Measurements from ENCODE around the gene OSBPL2. TPM values are rescaled to one million over a fixed set of nuclear protein-coding genes. Genes with fewer than 3 reads are reported as not detected.

OSBPL2 gene
- total and polyA plus RNA-seq, 9 of the 15 experiments (the other 6 are each of a cell fraction or from before 2014, with no cell fraction given): 2.5 to 25.6 (median 14.1) TPM

DNA sequence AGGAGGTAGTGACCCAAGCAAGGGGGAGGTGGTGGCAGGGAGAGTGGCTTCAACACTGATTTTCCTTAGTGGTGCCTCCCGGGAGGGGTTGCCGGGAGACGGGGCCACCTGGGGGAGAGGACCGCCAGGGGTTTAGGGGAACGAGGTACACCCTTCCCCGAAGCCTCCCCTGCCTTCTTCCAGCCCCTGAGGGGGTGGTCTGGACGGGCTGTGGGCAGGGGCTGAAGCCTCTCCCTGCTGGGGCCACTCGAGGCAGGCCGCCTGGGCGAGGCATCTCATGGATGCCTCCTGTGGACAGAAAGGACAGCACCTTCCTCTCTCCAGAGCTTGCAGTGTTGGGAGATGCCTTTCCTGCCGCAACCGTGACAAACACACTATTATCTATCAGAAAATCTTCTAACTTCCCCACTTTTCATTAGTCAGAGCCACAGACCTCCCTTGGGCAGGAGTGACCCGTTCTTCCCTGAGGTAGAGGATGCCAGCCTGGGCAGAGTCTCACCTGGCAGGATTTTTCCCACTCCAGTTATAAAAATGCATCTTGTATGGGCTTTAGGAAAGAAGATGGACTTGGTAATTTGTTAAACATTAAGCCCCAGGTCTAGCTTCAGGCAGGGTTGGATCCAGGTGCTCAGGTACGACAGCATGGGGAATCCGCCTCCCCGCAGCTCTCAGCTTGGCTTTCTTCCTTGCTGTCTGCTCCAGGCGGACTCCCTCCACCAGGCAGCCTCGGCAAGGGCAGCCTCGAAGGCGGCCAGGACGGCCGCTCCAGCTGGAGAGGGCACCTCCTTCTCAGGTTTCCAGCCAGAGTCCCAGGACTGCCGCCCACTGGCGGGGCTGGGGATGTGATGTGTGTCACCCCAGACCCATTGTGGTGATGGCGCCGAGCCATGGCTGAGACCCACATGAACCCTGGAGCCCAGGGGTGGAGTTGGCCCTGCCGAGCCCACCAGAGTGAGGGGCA is 29.2 kb upstream of the OSBPL2 start:
- Histone ChIP-seq H3K9me3 (replicated peaks; ENCODE audit: control insufficient read depth, insufficient read depth, low read depth, low read length) (no peaks in the 10 kb centered on the region), H3K9me1 (ENCODE audit: control insufficient read depth, insufficient read depth, low read length) (peaks cover 3% of the 10 kb centered on the region), H3K27ac (ENCODE audit: extremely low read depth, low read depth, low read length) (no peak overlapping the region), H3K9ac (ENCODE audit: insufficient read depth in 1 of 2, low read depth in 2 of 2, low read length in 2 of 2) (peak overlapping the region in 1 of 2 experiments; percentile 74; a peak in 2 of 4 replicates), H3K4me2 (ENCODE audit: insufficient read depth, low read length) (no peak overlapping the region), H3K4me3 (no peak overlapping the region), H3K27me3 (ENCODE audit: control insufficient read depth in 2 of 2, insufficient read depth in 2 of 2, low read length in 2 of 2) (peaks cover 0 to 29% of the 10 kb centered on the region in 2 experiments; a peak in 3 of 5 replicates), H3K4me1 (replicated peaks in 1 of 2; ENCODE audit: control insufficient read depth in 2 of 2, insufficient read depth in 2 of 2, low read length in 2 of 2) (peaks cover 4 to 50% of the 10 kb centered on the region in 2 experiments; a peak in 3 of 5 replicates), H2AFZ (ENCODE audit: low read depth, low read length) (no peak overlapping the region), H3K79me2 (ENCODE audit: control insufficient read depth, insufficient read depth, low read length) (no peaks in the 10 kb centered on the region), H3K36me3 (ENCODE audit: control insufficient read depth, insufficient read depth, low read length) (no peaks in the 10 kb centered on the region), H4K20me1 (replicated peaks; ENCODE audit: control insufficient read depth, insufficient read depth, low read length) (peaks cover 25% of the 10 kb centered on the region)
- TF ChIP-seq CREB1 (IDR thresholded peaks at IDR 0.05) (no peak), CREB1 (CRISPR knock-in tag; IDR thresholded peaks at IDR 0.05) (no peak), CAMTA2 (CRISPR knock-in tag; conservative IDR thresholded peaks at IDR 0.05) (no peak), RAD21 (CRISPR knock-in tag; conservative IDR thresholded peaks at IDR 0.05 in 1 of 2, IDR thresholded peaks at IDR 0.05 in 1 of 2) (peak in 1 of 2 experiments; percentile 40; a peak in 2 of 4 replicates), ESRRA (IDR thresholded peaks at IDR 0.05; ENCODE audit: borderline replicate concordance, low read depth) (no peak), RCOR1 (IDR thresholded peaks at IDR 0.05; ENCODE audit: borderline replicate concordance in 1 of 2, low read depth in 2 of 2, low read length in 2 of 2) (peak in 1 of 2 experiments; percentile 50; a peak in 1 of 4 replicates), SMC3 (conservative IDR thresholded peaks at IDR 0.05; ENCODE audit: insufficient read depth, low read depth, low read length) (0 out of 2 replicates have a peak, but pooled peaks have one; percentile 27), ZFP36 (IDR thresholded peaks at IDR 0.05; ENCODE audit: low read depth, low read length, partially characterized antibody) (peak; percentile 43)
- TF ChIP-seq, protein P1, sequence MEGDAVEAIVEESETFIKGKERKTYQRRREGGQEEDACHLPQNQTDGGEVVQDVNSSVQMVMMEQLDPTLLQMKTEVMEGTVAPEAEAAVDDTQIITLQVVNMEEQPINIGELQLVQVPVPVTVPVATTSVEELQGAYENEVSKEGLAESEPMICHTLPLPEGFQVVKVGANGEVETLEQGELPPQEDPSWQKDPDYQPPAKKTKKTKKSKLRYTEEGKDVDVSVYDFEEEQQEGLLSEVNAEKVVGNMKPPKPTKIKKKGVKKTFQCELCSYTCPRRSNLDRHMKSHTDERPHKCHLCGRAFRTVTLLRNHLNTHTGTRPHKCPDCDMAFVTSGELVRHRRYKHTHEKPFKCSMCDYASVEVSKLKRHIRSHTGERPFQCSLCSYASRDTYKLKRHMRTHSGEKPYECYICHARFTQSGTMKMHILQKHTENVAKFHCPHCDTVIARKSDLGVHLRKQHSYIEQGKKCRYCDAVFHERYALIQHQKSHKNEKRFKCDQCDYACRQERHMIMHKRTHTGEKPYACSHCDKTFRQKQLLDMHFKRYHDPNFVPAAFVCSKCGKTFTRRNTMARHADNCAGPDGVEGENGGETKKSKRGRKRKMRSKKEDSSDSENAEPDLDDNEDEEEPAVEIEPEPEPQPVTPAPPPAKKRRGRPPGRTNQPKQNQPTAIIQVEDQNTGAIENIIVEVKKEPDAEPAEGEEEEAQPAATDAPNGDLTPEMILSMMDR (IDR thresholded peaks at IDR 0.05 in 2 of 3, conservative IDR thresholded peaks at IDR 0.05 in 1 of 3; ENCODE audit: insufficient read depth in 2 of 3, low read depth in 1 of 3, low read length in 3 of 3): peak; percentile 46 to 54 (median 49); a peak in 5 of 6 replicates
- TF ChIP-seq, protein P2, sequence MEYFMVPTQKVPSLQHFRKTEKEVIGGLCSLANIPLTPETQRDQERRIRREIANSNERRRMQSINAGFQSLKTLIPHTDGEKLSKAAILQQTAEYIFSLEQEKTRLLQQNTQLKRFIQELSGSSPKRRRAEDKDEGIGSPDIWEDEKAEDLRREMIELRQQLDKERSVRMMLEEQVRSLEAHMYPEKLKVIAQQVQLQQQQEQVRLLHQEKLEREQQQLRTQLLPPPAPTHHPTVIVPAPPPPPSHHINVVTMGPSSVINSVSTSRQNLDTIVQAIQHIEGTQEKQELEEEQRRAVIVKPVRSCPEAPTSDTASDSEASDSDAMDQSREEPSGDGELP (CRISPR knock-in tag; IDR thresholded peaks at IDR 0.05; ENCODE audit: borderline replicate concordance): peak; percentile 86
- in situ Hi-C loops (cut with MboI) (no loop called here), intact Hi-C loops (cut with micrococcal nuclease) (no loop called here)
- peak; percentile 52 to 76 (median 70) for DNase-seq (ENCODE audit: extremely low read depth in 1 of 4, low spot score in 3 of 4)
- ATAC-seq: peak; percentile 85
- WGBS (ENCODE audit: insufficient coverage, low coverage, missing lambda C conversion rate): 3% methylated on average over 24 of the region's 27 CpGs
- ChIA-PET POLR2A (interaction anchor here (0.6 to 1.7 kb wide), 5 partner anchors 9 to 198 kb away, joined by 3 to 5 read pairs (median 4); no protein-coding TSS in a partner anchor), CTCF (ENCODE audit: low intra/inter-chr PET ratio) (interaction anchor here (0.7 kb wide), 1 partner anchor 198 kb away, joined by 3 read pairs; no protein-coding TSS in a partner anchor)
- BruUV-seq (replicated peaks): no TSS peak
- peak; percentile 68 for FAIRE-seq

Data from K562 (cell line).